Activated CD4-positive, alpha-beta memory T cell treated with anti-CD3 and anti-CD28 coated beads for 36 hours (primary cell): ENCODE data around the gene SDK1. TPM values are rescaled to one million over a fixed set of nuclear protein-coding genes. Genes with fewer than 3 reads are reported as not detected.
"Not testable (repeated sequence)": the region's sequence is repeated elsewhere in the genome, so short reads cannot be mapped to it uniquely, and the experiment has no call there.

Experiments used
- CTCF ChIA-PET: fragments of 350-600 bp; sonication (Branson Sonifier 250); formaldehyde crosslinking; loops from one replicate; lab custom pipeline; 2021; ENCODE audit warnings: antibody characterized with exemption, inconsistent platforms; lab: Charles Lee
- POLR2A ChIA-PET: fragments of 350-600 bp; sonication (Branson Sonifier 250); formaldehyde crosslinking; loops from one replicate; lab custom pipeline; 2021; ENCODE audit warnings: antibody characterized with exemption; lab: Charles Lee
- DNase-seq: peaks from one replicate; pipeline ENCODE4 v3.0.0-alpha.2; 2020
- H3K27ac Mint-ChIP-seq: one replicate; pipeline ENCODE4 v1.8.0; 2021; ENCODE audit warnings: mixed read lengths
- H3K27me3 Mint-ChIP-seq: one replicate; pipeline ENCODE4 v1.8.0; 2021; ENCODE audit warnings: mixed read lengths
- H3K36me3 Mint-ChIP-seq: one replicate; pipeline ENCODE4 v1.8.0; 2021; ENCODE audit warnings: mixed read lengths
- H3K4me1 Mint-ChIP-seq: one replicate; pipeline ENCODE4 v1.8.0; 2021; ENCODE audit warnings: low read depth, mixed read lengths
- H3K4me3 Mint-ChIP-seq: one replicate; pipeline ENCODE4 v1.8.0; 2021; ENCODE audit warnings: mild to moderate bottlenecking, mixed read lengths
- H3K9me3 Mint-ChIP-seq: one replicate; pipeline ENCODE4 v1.8.0; 2021; ENCODE audit warnings: mixed read lengths
- intact Hi-C: fragments of 100-400 bp; cut with micrococcal nuclease; formaldehyde crosslinking; loops from one replicate; pipeline ENCODE4 v1.15.1; 2023
- total RNA-seq, 2 experiments: library from RNA; stranded (reverse); gene quantifications; one replicate each; pipeline ENCODE4 v1.2.3, GENCODE V29; 2021

Gene SDK1
- total RNA-seq, 2 experiments from 2014 or later, result 0.14 to 0.24 TPM

- intact Hi-C loops, result no loop called here
- Mint-ChIP-seq H3K27ac (no peak overlapping the region), H3K4me1 (no peaks in the 10 kb centered on the region), H3K4me3 (no peak overlapping the region), H3K27me3 (no peaks in the 10 kb centered on the region), H3K36me3 (no peaks in the 10 kb centered on the region), H3K9me3 (peaks cover 26% of the 10 kb centered on the region)
- POLR2A ChIA-PET, result no interaction called here
- CTCF ChIA-PET, result no interaction called here
- no peak for DNase-seq
These were observed 945.5 kb downstream of the SDK1 start for GRCh38 chr7:4246536-4246935.

- no peaks in the 10 kb centered on the region for H3K4me1 Mint-ChIP-seq
- POLR2A ChIA-PET, result no interaction called here
- no peak overlapping the region for H3K27ac Mint-ChIP-seq
- H3K36me3 Mint-ChIP-seq, result no peaks in the 10 kb centered on the region
- H3K9me3 Mint-ChIP-seq, result peaks cover 31% of the 10 kb centered on the region
- H3K4me3 Mint-ChIP-seq, result no peak overlapping the region
- intact Hi-C loops, result no loop called here
- CTCF ChIA-PET, result no interaction called here
- H3K27me3 Mint-ChIP-seq, result no peaks in the 10 kb centered on the region
- no peak for DNase-seq
These were observed 946.2 kb downstream of the SDK1 start for GRCh38 chr7:4247106-4247876.

- POLR2A ChIA-PET, result no interaction called here
- Mint-ChIP-seq H3K4me1 (no peaks in the 10 kb centered on the region), H3K27me3 (no peaks in the 10 kb centered on the region), H3K27ac (no peak overlapping the region), H3K36me3 (no peaks in the 10 kb centered on the region), H3K9me3 (peaks cover 36% of the 10 kb centered on the region), H3K4me3 (no peak overlapping the region)
- intact Hi-C loops, result no loop called here
- CTCF ChIA-PET, result no interaction called here
- no peak for DNase-seq
These were observed 947.2 kb downstream of the SDK1 start for GRCh38 chr7:4248295-4248694.

GRCh38 chr7:4249241-4249640 is 948.2 kb downstream of the SDK1 start:
- Mint-ChIP-seq H3K36me3 (no peaks in the 10 kb centered on the region), H3K4me1 (no peaks in the 10 kb centered on the region), H3K27me3 (no peaks in the 10 kb centered on the region), H3K9me3 (peaks cover 39% of the 10 kb centered on the region), H3K27ac (no peak overlapping the region), H3K4me3 (no peak overlapping the region)
- intact Hi-C loops, result no loop called here
- ChIA-PET CTCF (no interaction called here), POLR2A (no interaction called here)
- no peak for DNase-seq

GRCh38 chr7:4255336-4255735 is 954.3 kb downstream of the SDK1 start:
- Mint-ChIP-seq H3K4me3 (no peak overlapping the region), H3K27ac (no peak overlapping the region), H3K9me3 (peaks cover 30% of the 10 kb centered on the region), H3K4me1 (no peaks in the 10 kb centered on the region), H3K36me3 (no peaks in the 10 kb centered on the region), H3K27me3 (peaks cover 7% of the 10 kb centered on the region)
- DNase-seq, result no peak
- intact Hi-C loops, result no loop called here
- POLR2A ChIA-PET, result no interaction called here
- CTCF ChIA-PET, result no interaction called here

- POLR2A ChIA-PET, result no interaction called here
- Mint-ChIP-seq H3K27ac (no peak overlapping the region), H3K9me3 (peaks cover 24% of the 10 kb centered on the region), H3K36me3 (no peaks in the 10 kb centered on the region), H3K27me3 (peaks cover 7% of the 10 kb centered on the region), H3K4me3 (no peak overlapping the region), H3K4me1 (no peaks in the 10 kb centered on the region)
- CTCF ChIA-PET, result no interaction called here
- no peak for DNase-seq
- intact Hi-C loops, result no loop called here
These were observed 955.2 kb downstream of the SDK1 start for GRCh38 chr7:4256286-4256685.

GRCh38 chr7:4257146-4258111 is 956.4 kb downstream of the SDK1 start:
- ChIA-PET POLR2A (no interaction called here), CTCF (no interaction called here)
- peaks cover 7% of the 10 kb centered on the region for H3K27me3 Mint-ChIP-seq
- no peaks in the 10 kb centered on the region for H3K36me3 Mint-ChIP-seq
- H3K4me1 Mint-ChIP-seq, result no peaks in the 10 kb centered on the region
- DNase-seq, result no peak
- H3K27ac Mint-ChIP-seq, result no peak overlapping the region
- H3K9me3 Mint-ChIP-seq, result peaks cover 14% of the 10 kb centered on the region
- H3K4me3 Mint-ChIP-seq, result no peak overlapping the region
- intact Hi-C loops, result no loop called here

GRCh38 chr7:4260116-4260515 is 959.1 kb downstream of the SDK1 start:
- H3K4me1 Mint-ChIP-seq, DNase-seq, H3K36me3 Mint-ChIP-seq, H3K27ac Mint-ChIP-seq, H3K27me3 Mint-ChIP-seq, H3K9me3 Mint-ChIP-seq, CTCF ChIA-PET, POLR2A ChIA-PET, H3K4me3 Mint-ChIP-seq, intact Hi-C loops: not testable (repeated sequence)

GRCh38 chr7:4260867-4261600 is 960.0 kb downstream of the SDK1 start:
- no peak for DNase-seq
- Mint-ChIP-seq H3K9me3 (no peaks in the 10 kb centered on the region), H3K4me1 (no peaks in the 10 kb centered on the region), H3K36me3 (no peaks in the 10 kb centered on the region), H3K27ac (no peak overlapping the region), H3K4me3 (no peak overlapping the region), H3K27me3 (peaks cover 7% of the 10 kb centered on the region)
- intact Hi-C loops, result no loop called here
- CTCF ChIA-PET, result no interaction called here
- POLR2A ChIA-PET, result no interaction called here

GRCh38 chr7:4261601-4261960 is 960.5 kb downstream of the SDK1 start:
- no peaks in the 10 kb centered on the region for H3K36me3 Mint-ChIP-seq
- no peaks in the 10 kb centered on the region for H3K9me3 Mint-ChIP-seq
- no peaks in the 10 kb centered on the region for H3K4me1 Mint-ChIP-seq
- H3K27ac Mint-ChIP-seq, result no peak overlapping the region
- CTCF ChIA-PET, result no interaction called here
- intact Hi-C loops, result no loop called here
- no peak for DNase-seq
- POLR2A ChIA-PET, result no interaction called here
- H3K4me3 Mint-ChIP-seq, result no peak overlapping the region
- H3K27me3 Mint-ChIP-seq, result peaks cover 7% of the 10 kb centered on the region

GRCh38 chr7:4264206-4264605 is 963.2 kb downstream of the SDK1 start:
- H3K36me3 Mint-ChIP-seq, POLR2A ChIA-PET, H3K27ac Mint-ChIP-seq: not testable (repeated sequence)

GRCh38 chr7:4265066-4265465 is 964.0 kb downstream of the SDK1 start:
- Mint-ChIP-seq H3K4me1 (no peaks in the 10 kb centered on the region), H3K9me3 (no peaks in the 10 kb centered on the region)
- no peak for DNase-seq

More at GRCh38 chr7:4264206-4264605, 963.2 kb downstream of the SDK1 start:
- H3K4me3 Mint-ChIP-seq, CTCF ChIA-PET, H3K4me1 Mint-ChIP-seq, H3K27me3 Mint-ChIP-seq, H3K9me3 Mint-ChIP-seq, DNase-seq, intact Hi-C loops: not testable (repeated sequence)

More at GRCh38 chr7:4265066-4265465, 964.0 kb downstream of the SDK1 start:
- Mint-ChIP-seq H3K27ac (no peak overlapping the region), H3K27me3 (peaks cover 2% of the 10 kb centered on the region), H3K36me3 (no peaks in the 10 kb centered on the region), H3K4me3 (no peak overlapping the region)
- ChIA-PET POLR2A (no interaction called here), CTCF (no interaction called here)
- intact Hi-C loops, result no loop called here
